ENCODE results near the gene STARD3. TPM values are rescaled to one million over a fixed set of nuclear protein-coding genes. Genes with fewer than 3 reads are reported as not detected.
"Not testable (repeated sequence)": the region's sequence is repeated elsewhere in the genome, so short reads cannot be mapped to it uniquely, and the experiment has no call there.

Gene STARD3
- total RNA-seq, 4 donors from 2014 or later, result 21.0 to 62.3 (median 26.0) TPM

- Histone ChIP-seq H3K27me3 (no peaks in the 10 kb centered on the region), H3K36me3 (no peaks in the 10 kb centered on the region), H3K4me3 (no peak overlapping the region), H3K27ac (no peak overlapping the region), H3K9me3 (no peaks in the 10 kb centered on the region), H3K4me1 (no peaks in the 10 kb centered on the region)
- TF ChIP-seq CTCF (IDR thresholded peaks at IDR 0.05) (no peak), POLR2A (IDR thresholded peaks at IDR 0.05) (no peak)
- DNase-seq, result no peak
- intact Hi-C loops (cut with DNase I; ENCODE audit: low total_unique reads), result no loop called here
These were observed 59.8 kb downstream of the STARD3 start for GRCh38 chr17:39696731-39697130.

GRCh38 chr17:39697961-39698360 is 61.0 kb downstream of the STARD3 start:
- intact Hi-C loops (cut with DNase I; ENCODE audit: low total_unique reads), result no loop called here
- TF ChIP-seq POLR2A (IDR thresholded peaks at IDR 0.05), result no peak
- no peak for TF ChIP-seq CTCF (IDR thresholded peaks at IDR 0.05)
- H3K36me3 ChIP-seq, result no peaks in the 10 kb centered on the region
- no peak overlapping the region for H3K27ac ChIP-seq
- H3K4me3 ChIP-seq, result no peak overlapping the region
- DNase-seq, result no peak
- no peaks in the 10 kb centered on the region for H3K4me1 ChIP-seq
- no peaks in the 10 kb centered on the region for H3K27me3 ChIP-seq
- no peaks in the 10 kb centered on the region for H3K9me3 ChIP-seq

GRCh38 chr17:39699157-39699817 is 62.3 kb downstream of the STARD3 start:
- H3K27me3 ChIP-seq; H3K36me3 ChIP-seq; H3K9me3 ChIP-seq; DNase-seq; H3K4me1 ChIP-seq; intact Hi-C loops (cut with DNase I; ENCODE audit: low total_unique reads): not testable (repeated sequence)
- peak overlapping the region; percentile 61 to 86 for H3K4me3 ChIP-seq
- H3K27ac ChIP-seq, result peak overlapping the region; percentile 75 to 81

GRCh38 chr17:39699818-39700147 is 62.8 kb downstream of the STARD3 start, which contains the start of gene ERBB2:
TSS of gene ERBB2 (plus strand) at chr17:39700064. CDS start at chr17:39700239, 175 bp downstream.
- H3K36me3 ChIP-seq, result no peaks in the 10 kb centered on the region
- intact Hi-C loops (cut with DNase I; ENCODE audit: low total_unique reads), result no loop called here

GRCh38 chr17:39700148-39700987 is 63.4 kb downstream of the STARD3 start:
- H3K4me3 ChIP-seq, result peak overlapping the region; percentile 61 to 86
- no peaks in the 10 kb centered on the region for H3K27me3 ChIP-seq
- intact Hi-C loops (cut with DNase I; ENCODE audit: low total_unique reads), result no loop called here
- peak in 1 of 2 donors; percentile 34 for DNase-seq
- H3K4me1 ChIP-seq, result no peaks in the 10 kb centered on the region
- peak overlapping the region; percentile 75 to 81 for H3K27ac ChIP-seq
- no peaks in the 10 kb centered on the region for H3K9me3 ChIP-seq
- H3K36me3 ChIP-seq, result no peaks in the 10 kb centered on the region
- TF ChIP-seq POLR2A (IDR thresholded peaks at IDR 0.05), result no peak
- TF ChIP-seq CTCF (IDR thresholded peaks at IDR 0.05), result no peak

More at GRCh38 chr17:39699818-39700147, 62.8 kb downstream of the STARD3 start, which contains the start of gene ERBB2:
- DNase-seq, result peak; percentile 72 to 75
- TF ChIP-seq POLR2A (IDR thresholded peaks at IDR 0.05), result peak; percentile 17 to 55
- TF ChIP-seq CTCF (IDR thresholded peaks at IDR 0.05), result no peak
- peak within 1 kb of the TSS; percentile 75 to 81 for H3K27ac ChIP-seq
- H3K4me3 ChIP-seq, result peak within 1 kb of the TSS; percentile 61 to 86
- no peaks in the 10 kb centered on the region for H3K4me1 ChIP-seq
- no peaks in the 10 kb centered on the region for H3K27me3 ChIP-seq
- no peaks in the 10 kb centered on the region for H3K9me3 ChIP-seq
